Neural cell (in vitro differentiated cells): ENCODE data around the gene EXOC6B. TPM values are rescaled to one million over a fixed set of nuclear protein-coding genes. Genes with fewer than 3 reads are reported as not detected.

Source experiments
- H2AFZ ChIP-seq: fragments of 200-600, 300-800 bp; sonication (generic), shearing (Covaris generic); 2 replicates; pipeline ENCODE4 v1.6.0; 2014; ENCODE audit warnings: low read depth, mild to moderate bottlenecking, antibody characterized with exemption, low read length, moderate library complexity
- H3F3A ChIP-seq: fragments of 200-600 bp; shearing (Covaris generic); 2 replicates; pipeline ENCODE4 v1.6.1; 2016; ENCODE audit warnings: mild to moderate bottlenecking, moderate library complexity, mixed read lengths, antibody characterized with exemption, low read length; ENCODE audit not compliant: insufficient read depth, poor library complexity, severe bottlenecking
- H3K27ac ChIP-seq: fragments of 200-600, 300-800 bp; sonication (generic), shearing (Covaris generic); 2 replicates; pipeline ENCODE4 v1.5.1; 2014; ENCODE audit warnings: mild to moderate bottlenecking, low read length, moderate library complexity
- H3K27me3 ChIP-seq: fragments of 300-800, 200-600 bp; sonication (generic), shearing (Covaris generic); 2 replicates; pipeline ENCODE4 v1.6.0; 2014; ENCODE audit warnings: mild to moderate bottlenecking, low read depth, low read length, moderate library complexity; ENCODE audit not compliant: insufficient read depth
- H3K36me3 ChIP-seq: fragments of 300-800, 200-600 bp; sonication (generic), shearing (Covaris generic); 2 replicates; pipeline ENCODE4 v1.5.1; 2014; ENCODE audit warnings: mild to moderate bottlenecking, antibody characterized with exemption, low read length, moderate library complexity; ENCODE audit not compliant: insufficient read depth
- H3K4me2 ChIP-seq: fragments of 300-800, 200-600 bp; sonication (generic), shearing (Covaris generic); 2 replicates; pipeline ENCODE4 v1.6.0; 2014; ENCODE audit warnings: mild to moderate bottlenecking, low read length
- H3K4me3 ChIP-seq: fragments of 300-800, 200-600 bp; sonication (generic), shearing (Covaris generic); 2 replicates; pipeline ENCODE4 v1.5.1; 2014; ENCODE audit warnings: mild to moderate bottlenecking, low read length, moderate library complexity
- H3K79me2 ChIP-seq: fragments of 200-600 bp; shearing (Covaris generic); replicated peaks from 2 replicates; pipeline ENCODE4 v1.6.0; 2014; ENCODE audit warnings: mild to moderate bottlenecking, low read length, moderate library complexity; ENCODE audit not compliant: insufficient read depth
- H3K9ac ChIP-seq: fragments of 300-800, 200-600 bp; sonication (generic), shearing (Covaris generic); 2 replicates; pipeline ENCODE4 v1.6.1; 2016; ENCODE audit warnings: mild to moderate bottlenecking, low read length, mixed read lengths
- H3K9me2 ChIP-seq: fragments of 200-600 bp; shearing (Covaris generic); 2 replicates; pipeline ENCODE4 v1.6.1; 2016; ENCODE audit warnings: mild to moderate bottlenecking, low read length, mixed read lengths; ENCODE audit not compliant: insufficient read depth
- H3K9me3 ChIP-seq: fragments of 200-600, 300-800 bp; sonication (generic), shearing (Covaris generic); 2 replicates; pipeline ENCODE4 v1.6.1; 2016; ENCODE audit warnings: mild to moderate bottlenecking, mixed run types, low read length, moderate library complexity, mixed read lengths
- H4K20me1 ChIP-seq: fragments of 200-600 bp; shearing (Covaris generic); 2 replicates; pipeline ENCODE4 v1.6.1; 2016; ENCODE audit warnings: mild to moderate bottlenecking, mixed run types; ENCODE audit not compliant: insufficient read depth
- CTCF ChIP-seq: fragments of 450-650 bp; IDR thresholded peaks from 2 replicates; pipeline ENCODE4 v1.5.1; 2014; ENCODE audit warnings: antibody characterized with exemption, mild to moderate bottlenecking, moderate library complexity; ENCODE audit not compliant: poor library complexity, severe bottlenecking
- EP300 ChIP-seq: fragments of 450-650 bp; conservative IDR thresholded peaks from 2 replicates; pipeline ENCODE4 v1.6.1; 2014; ENCODE audit warnings: antibody characterized with exemption, mild to moderate bottlenecking, moderate library complexity; ENCODE audit not compliant: poor library complexity, severe bottlenecking
- EZH2 ChIP-seq: fragments of 200-600, 300-800 bp; shearing (Covaris generic), sonication (generic); IDR thresholded peaks from 2 replicates; pipeline ENCODE4 v1.6.1; 2014; ENCODE audit warnings: antibody characterized with exemption, low read length, borderline replicate concordance, mild to moderate bottlenecking; ENCODE audit not compliant: insufficient read depth, poor library complexity, severe bottlenecking
- MXI1 ChIP-seq: fragments of 450-650 bp; conservative IDR thresholded peaks from 2 replicates; pipeline ENCODE4 v1.6.1; 2014; ENCODE audit warnings: antibody characterized with exemption, mild to moderate bottlenecking; ENCODE audit not compliant: poor library complexity, severe bottlenecking
- POLR2AphosphoS5 ChIP-seq: IDR thresholded peaks from 2 replicates; pipeline ENCODE4 v1.6.1; 2012
- RAD21 ChIP-seq: fragments of 450-650 bp; conservative IDR thresholded peaks from 2 replicates; pipeline ENCODE4 v1.6.1; 2014; ENCODE audit warnings: antibody characterized with exemption, mild to moderate bottlenecking, moderate library complexity
- SMC3 ChIP-seq: fragments of 450-650 bp; conservative IDR thresholded peaks from 2 replicates; pipeline ENCODE4 v1.6.1; 2014; ENCODE audit warnings: antibody characterized with exemption, mild to moderate bottlenecking, moderate library complexity; ENCODE audit not compliant: poor library complexity
- TAF1 ChIP-seq: IDR thresholded peaks from 2 replicates; pipeline ENCODE4 v1.6.1; 2012; ENCODE audit warnings: low read depth
- polyA plus RNA-seq: library from polyadenylated mRNA; depleted of rRNA; stranded (reverse); fragments of >200 nt; gene quantifications from 2 replicates; pipeline ENCODE4 v1.2.3, GENCODE V29; 2014
- TF ChIP-seq, protein P1 (sequence below): IDR thresholded peaks from 2 replicates; pipeline ENCODE4 v1.6.1; 2012; ENCODE audit warnings: borderline replicate concordance

The EXOC6B gene
- polyA plus RNA-seq, 1 donor from 2014 or later: 23.4 TPM

- H3K9ac ChIP-seq: no peak overlapping the region
These were observed 693.7 kb downstream of the EXOC6B start for GRCh38 chr2:72131916-72132841.

DNA sequence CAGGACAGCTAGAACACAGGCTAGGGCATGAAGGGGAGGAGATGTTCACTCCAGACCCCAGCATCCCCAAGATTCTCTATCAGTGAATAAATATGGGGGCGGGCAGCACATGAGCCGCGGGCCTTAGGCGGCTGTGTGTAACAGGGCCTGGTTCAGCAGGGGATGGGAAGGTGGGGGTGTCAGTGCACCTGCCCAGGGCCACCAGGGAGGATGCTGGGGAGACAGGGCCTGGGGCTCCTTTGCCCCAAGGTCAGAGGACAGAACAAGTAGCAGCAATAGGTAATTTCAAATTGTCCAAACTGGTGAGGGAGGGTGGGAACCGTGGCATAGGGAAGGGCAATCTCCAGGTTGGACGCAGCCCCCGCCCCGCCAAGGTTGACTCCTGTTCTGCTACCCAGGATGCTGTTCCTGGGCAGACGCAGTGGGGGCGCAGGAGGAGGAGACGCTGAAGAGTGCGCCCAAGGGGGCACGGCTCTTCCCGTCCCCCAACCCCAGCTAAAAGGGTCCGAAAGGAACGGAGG lies 694.4 kb downstream of the EXOC6B start:
- no peaks in the 10 kb centered on the region for H3K9me3 ChIP-seq
- no peaks in the 10 kb centered on the region for H3K36me3 ChIP-seq
- no peaks in the 10 kb centered on the region for H3F3A ChIP-seq
- H4K20me1 ChIP-seq: no peaks in the 10 kb centered on the region
- H2AFZ ChIP-seq: no peak overlapping the region
- no peaks in the 10 kb centered on the region for H3K9me2 ChIP-seq
- no peak overlapping the region for H3K27ac ChIP-seq
- H3K27me3 ChIP-seq: no peaks in the 10 kb centered on the region
- H3K4me2 ChIP-seq: no peak overlapping the region
- H3K9ac ChIP-seq: no peak overlapping the region
- TF ChIP-seq RAD21: no peak
- no peak for TF ChIP-seq EP300
- TF ChIP-seq SMC3: no peak
- no peak for TF ChIP-seq CTCF
- no peak for TF ChIP-seq MXI1
- TF ChIP-seq, protein P1, sequence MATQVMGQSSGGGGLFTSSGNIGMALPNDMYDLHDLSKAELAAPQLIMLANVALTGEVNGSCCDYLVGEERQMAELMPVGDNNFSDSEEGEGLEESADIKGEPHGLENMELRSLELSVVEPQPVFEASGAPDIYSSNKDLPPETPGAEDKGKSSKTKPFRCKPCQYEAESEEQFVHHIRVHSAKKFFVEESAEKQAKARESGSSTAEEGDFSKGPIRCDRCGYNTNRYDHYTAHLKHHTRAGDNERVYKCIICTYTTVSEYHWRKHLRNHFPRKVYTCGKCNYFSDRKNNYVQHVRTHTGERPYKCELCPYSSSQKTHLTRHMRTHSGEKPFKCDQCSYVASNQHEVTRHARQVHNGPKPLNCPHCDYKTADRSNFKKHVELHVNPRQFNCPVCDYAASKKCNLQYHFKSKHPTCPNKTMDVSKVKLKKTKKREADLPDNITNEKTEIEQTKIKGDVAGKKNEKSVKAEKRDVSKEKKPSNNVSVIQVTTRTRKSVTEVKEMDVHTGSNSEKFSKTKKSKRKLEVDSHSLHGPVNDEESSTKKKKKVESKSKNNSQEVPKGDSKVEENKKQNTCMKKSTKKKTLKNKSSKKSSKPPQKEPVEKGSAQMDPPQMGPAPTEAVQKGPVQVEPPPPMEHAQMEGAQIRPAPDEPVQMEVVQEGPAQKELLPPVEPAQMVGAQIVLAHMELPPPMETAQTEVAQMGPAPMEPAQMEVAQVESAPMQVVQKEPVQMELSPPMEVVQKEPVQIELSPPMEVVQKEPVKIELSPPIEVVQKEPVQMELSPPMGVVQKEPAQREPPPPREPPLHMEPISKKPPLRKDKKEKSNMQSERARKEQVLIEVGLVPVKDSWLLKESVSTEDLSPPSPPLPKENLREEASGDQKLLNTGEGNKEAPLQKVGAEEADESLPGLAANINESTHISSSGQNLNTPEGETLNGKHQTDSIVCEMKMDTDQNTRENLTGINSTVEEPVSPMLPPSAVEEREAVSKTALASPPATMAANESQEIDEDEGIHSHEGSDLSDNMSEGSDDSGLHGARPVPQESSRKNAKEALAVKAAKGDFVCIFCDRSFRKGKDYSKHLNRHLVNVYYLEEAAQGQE: no peak
- TF ChIP-seq POLR2AphosphoS5: no peak
- no peak for TF ChIP-seq EZH2
- TF ChIP-seq TAF1: no peak
- no peak overlapping the region for H3K4me3 ChIP-seq
- H3K79me2 ChIP-seq: no peaks in the 10 kb centered on the region

More at GRCh38 chr2:72131916-72132841, 693.7 kb downstream of the EXOC6B start:
- no peak for TF ChIP-seq CTCF
- Histone ChIP-seq H4K20me1 (no peaks in the 10 kb centered on the region), H3K9me2 (no peaks in the 10 kb centered on the region), H3K27me3 (no peaks in the 10 kb centered on the region), H3K36me3 (no peaks in the 10 kb centered on the region), H3F3A (no peaks in the 10 kb centered on the region), H3K9me3 (no peaks in the 10 kb centered on the region), H2AFZ (no peak overlapping the region), H3K4me2 (no peak overlapping the region), H3K27ac (no peak overlapping the region), H3K4me3 (no peak overlapping the region), H3K79me2 (no peaks in the 10 kb centered on the region)
